Neural cell (in vitro differentiated cells): ENCODE data around the gene PRAMEF5. TPM values are rescaled to one million over a fixed set of nuclear protein-coding genes. Genes with fewer than 3 reads are reported as not detected.
"Not testable (repeated sequence)": the region's sequence is repeated elsewhere in the genome, so short reads cannot be mapped to it uniquely, and the experiment has no call there.

ENCODE experiments used
- H2AFZ ChIP-seq: fragments of 200-600, 300-800 bp; sonication (generic), shearing (Covaris generic); 2 replicates; pipeline ENCODE4 v1.6.0; 2014; ENCODE audit warnings: low read depth, mild to moderate bottlenecking, antibody characterized with exemption, low read length, moderate library complexity
- H3F3A ChIP-seq: fragments of 200-600 bp; shearing (Covaris generic); 2 replicates; pipeline ENCODE4 v1.6.1; 2016; ENCODE audit warnings: mild to moderate bottlenecking, moderate library complexity, mixed read lengths, antibody characterized with exemption, low read length; ENCODE audit not compliant: insufficient read depth, poor library complexity, severe bottlenecking
- H3K27ac ChIP-seq: fragments of 200-600, 300-800 bp; sonication (generic), shearing (Covaris generic); 2 replicates; pipeline ENCODE4 v1.5.1; 2014; ENCODE audit warnings: mild to moderate bottlenecking, low read length, moderate library complexity
- H3K27me3 ChIP-seq: fragments of 300-800, 200-600 bp; sonication (generic), shearing (Covaris generic); 2 replicates; pipeline ENCODE4 v1.6.0; 2014; ENCODE audit warnings: mild to moderate bottlenecking, low read depth, low read length, moderate library complexity; ENCODE audit not compliant: insufficient read depth
- H3K36me3 ChIP-seq: fragments of 300-800, 200-600 bp; sonication (generic), shearing (Covaris generic); 2 replicates; pipeline ENCODE4 v1.5.1; 2014; ENCODE audit warnings: mild to moderate bottlenecking, antibody characterized with exemption, low read length, moderate library complexity; ENCODE audit not compliant: insufficient read depth
- H3K4me2 ChIP-seq: fragments of 300-800, 200-600 bp; sonication (generic), shearing (Covaris generic); 2 replicates; pipeline ENCODE4 v1.6.0; 2014; ENCODE audit warnings: mild to moderate bottlenecking, low read length
- H3K4me3 ChIP-seq: fragments of 300-800, 200-600 bp; sonication (generic), shearing (Covaris generic); 2 replicates; pipeline ENCODE4 v1.5.1; 2014; ENCODE audit warnings: mild to moderate bottlenecking, low read length, moderate library complexity
- H3K79me2 ChIP-seq: fragments of 200-600 bp; shearing (Covaris generic); replicated peaks from 2 replicates; pipeline ENCODE4 v1.6.0; 2014; ENCODE audit warnings: mild to moderate bottlenecking, low read length, moderate library complexity; ENCODE audit not compliant: insufficient read depth
- H3K9ac ChIP-seq: fragments of 300-800, 200-600 bp; sonication (generic), shearing (Covaris generic); 2 replicates; pipeline ENCODE4 v1.6.1; 2016; ENCODE audit warnings: mild to moderate bottlenecking, low read length, mixed read lengths
- H3K9me2 ChIP-seq: fragments of 200-600 bp; shearing (Covaris generic); 2 replicates; pipeline ENCODE4 v1.6.1; 2016; ENCODE audit warnings: mild to moderate bottlenecking, low read length, mixed read lengths; ENCODE audit not compliant: insufficient read depth
- H3K9me3 ChIP-seq: fragments of 200-600, 300-800 bp; sonication (generic), shearing (Covaris generic); 2 replicates; pipeline ENCODE4 v1.6.1; 2016; ENCODE audit warnings: mild to moderate bottlenecking, mixed run types, low read length, moderate library complexity, mixed read lengths
- H4K20me1 ChIP-seq: fragments of 200-600 bp; shearing (Covaris generic); 2 replicates; pipeline ENCODE4 v1.6.1; 2016; ENCODE audit warnings: mild to moderate bottlenecking, mixed run types; ENCODE audit not compliant: insufficient read depth
- EP300 ChIP-seq: fragments of 450-650 bp; conservative IDR thresholded peaks from 2 replicates; pipeline ENCODE4 v1.6.1; 2014; ENCODE audit warnings: antibody characterized with exemption, mild to moderate bottlenecking, moderate library complexity; ENCODE audit not compliant: poor library complexity, severe bottlenecking
- EZH2 ChIP-seq: fragments of 200-600, 300-800 bp; shearing (Covaris generic), sonication (generic); IDR thresholded peaks from 2 replicates; pipeline ENCODE4 v1.6.1; 2014; ENCODE audit warnings: antibody characterized with exemption, low read length, borderline replicate concordance, mild to moderate bottlenecking; ENCODE audit not compliant: insufficient read depth, poor library complexity, severe bottlenecking
- MXI1 ChIP-seq: fragments of 450-650 bp; conservative IDR thresholded peaks from 2 replicates; pipeline ENCODE4 v1.6.1; 2014; ENCODE audit warnings: antibody characterized with exemption, mild to moderate bottlenecking; ENCODE audit not compliant: poor library complexity, severe bottlenecking
- POLR2AphosphoS5 ChIP-seq: IDR thresholded peaks from 2 replicates; pipeline ENCODE4 v1.6.1; 2012
- RAD21 ChIP-seq: fragments of 450-650 bp; conservative IDR thresholded peaks from 2 replicates; pipeline ENCODE4 v1.6.1; 2014; ENCODE audit warnings: antibody characterized with exemption, mild to moderate bottlenecking, moderate library complexity
- REST ChIP-seq: IDR thresholded peaks from 2 replicates; pipeline ENCODE4 v1.6.1; 2012; ENCODE audit warnings: borderline replicate concordance
- SMC3 ChIP-seq: fragments of 450-650 bp; conservative IDR thresholded peaks from 2 replicates; pipeline ENCODE4 v1.6.1; 2014; ENCODE audit warnings: antibody characterized with exemption, mild to moderate bottlenecking, moderate library complexity; ENCODE audit not compliant: poor library complexity
- TAF1 ChIP-seq: IDR thresholded peaks from 2 replicates; pipeline ENCODE4 v1.6.1; 2012; ENCODE audit warnings: low read depth
- polyA plus RNA-seq: library from polyadenylated mRNA; depleted of rRNA; stranded (reverse); fragments of >200 nt; gene quantifications from 2 replicates; pipeline ENCODE4 v1.2.3, GENCODE V29; 2014
- TF ChIP-seq, protein P1 (sequence below): fragments of 450-650 bp; IDR thresholded peaks from 2 replicates; pipeline ENCODE4 v1.5.1; 2014; ENCODE audit warnings: antibody characterized with exemption, mild to moderate bottlenecking, moderate library complexity; ENCODE audit not compliant: poor library complexity, severe bottlenecking

Gene PRAMEF5
- polyA plus RNA-seq, 1 donor from 2014 or later: not detected

GRCh38 chr1:13224480-13225060 lies 29.4 kb upstream of the PRAMEF5 start (continued):
- TF ChIP-seq, protein P1, sequence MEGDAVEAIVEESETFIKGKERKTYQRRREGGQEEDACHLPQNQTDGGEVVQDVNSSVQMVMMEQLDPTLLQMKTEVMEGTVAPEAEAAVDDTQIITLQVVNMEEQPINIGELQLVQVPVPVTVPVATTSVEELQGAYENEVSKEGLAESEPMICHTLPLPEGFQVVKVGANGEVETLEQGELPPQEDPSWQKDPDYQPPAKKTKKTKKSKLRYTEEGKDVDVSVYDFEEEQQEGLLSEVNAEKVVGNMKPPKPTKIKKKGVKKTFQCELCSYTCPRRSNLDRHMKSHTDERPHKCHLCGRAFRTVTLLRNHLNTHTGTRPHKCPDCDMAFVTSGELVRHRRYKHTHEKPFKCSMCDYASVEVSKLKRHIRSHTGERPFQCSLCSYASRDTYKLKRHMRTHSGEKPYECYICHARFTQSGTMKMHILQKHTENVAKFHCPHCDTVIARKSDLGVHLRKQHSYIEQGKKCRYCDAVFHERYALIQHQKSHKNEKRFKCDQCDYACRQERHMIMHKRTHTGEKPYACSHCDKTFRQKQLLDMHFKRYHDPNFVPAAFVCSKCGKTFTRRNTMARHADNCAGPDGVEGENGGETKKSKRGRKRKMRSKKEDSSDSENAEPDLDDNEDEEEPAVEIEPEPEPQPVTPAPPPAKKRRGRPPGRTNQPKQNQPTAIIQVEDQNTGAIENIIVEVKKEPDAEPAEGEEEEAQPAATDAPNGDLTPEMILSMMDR: no peak
- no peak for TF ChIP-seq SMC3

- not testable (repeated sequence) for H3K4me2 ChIP-seq, H3K79me2 ChIP-seq, H3F3A ChIP-seq, H3K9me2 ChIP-seq, H3K27ac ChIP-seq, H3K36me3 ChIP-seq, H3K4me3 ChIP-seq, H4K20me1 ChIP-seq, H3K9ac ChIP-seq, H2AFZ ChIP-seq, H3K9me3 ChIP-seq, H3K27me3 ChIP-seq
These were observed 28.3 kb upstream of the PRAMEF5 start, which contains the start of gene PRAMEF18 for GRCh38 chr1:13225675-13226204. Gene PRAMEF18, minus strand, starts transcription at chr1:13226154. Its CDS starts 48 bp downstream, at chr1:13226106.

DNA sequence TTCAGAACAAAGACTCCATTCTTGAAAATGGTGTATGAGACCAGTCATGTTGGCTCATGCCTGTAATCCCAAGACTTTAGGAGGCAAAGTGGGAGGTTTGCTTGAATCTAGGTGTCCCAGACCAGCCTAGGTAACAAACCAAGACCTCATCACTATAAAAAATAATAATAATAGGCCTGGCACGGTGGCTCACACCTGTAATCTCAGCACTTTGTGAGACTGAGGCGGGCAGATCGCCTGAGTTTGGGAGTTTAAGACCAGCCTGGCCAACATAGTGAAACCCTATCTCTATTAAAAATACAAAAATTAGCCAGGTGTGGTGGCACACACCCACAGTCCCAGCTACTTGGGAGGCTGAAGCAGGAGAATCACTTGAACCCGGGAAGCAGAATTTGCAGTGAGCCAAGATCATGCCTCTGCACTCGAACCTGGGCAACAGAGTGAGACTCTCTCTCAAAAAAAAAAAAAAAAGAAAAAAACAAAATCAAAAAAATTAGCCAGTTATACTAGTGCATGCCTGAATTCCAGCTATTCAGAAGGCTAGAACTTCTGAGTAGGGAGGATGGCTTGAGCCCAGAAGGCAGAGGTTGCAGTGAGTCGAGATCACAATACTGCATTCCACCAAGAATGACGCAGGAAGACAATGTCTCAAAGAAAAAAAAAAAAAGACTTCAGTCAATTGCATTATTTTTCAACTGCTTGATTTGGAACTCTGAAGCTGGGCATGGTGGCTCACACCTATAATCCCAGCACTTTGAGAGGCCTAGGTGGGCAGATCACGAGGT lies 26.5 kb upstream of the PRAMEF5 start:
- not testable (repeated sequence) for H3K4me3 ChIP-seq, H3K9ac ChIP-seq, H3K9me3 ChIP-seq, H2AFZ ChIP-seq, H3K27me3 ChIP-seq, H3F3A ChIP-seq, H3K4me2 ChIP-seq, H4K20me1 ChIP-seq, H3K27ac ChIP-seq, H3K79me2 ChIP-seq, H3K36me3 ChIP-seq, H3K9me2 ChIP-seq

GRCh38 chr1:13228343-13228781 lies 25.6 kb upstream of the PRAMEF5 start:
- no peaks in the 10 kb centered on the region for H3K79me2 ChIP-seq
- H3K9me2 ChIP-seq: no peaks in the 10 kb centered on the region
- peaks cover 7% of the 10 kb centered on the region for H3K9me3 ChIP-seq
- no peak overlapping the region for H3K4me3 ChIP-seq
- H3K27ac ChIP-seq: no peak overlapping the region
- no peaks in the 10 kb centered on the region for H4K20me1 ChIP-seq
- TF ChIP-seq, protein P1: no peak
- TF ChIP-seq EZH2 (no peak), MXI1 (no peak), RAD21 (no peak), SMC3 (no peak), TAF1 (no peak), REST (no peak), POLR2AphosphoS5 (no peak), EP300 (no peak)
- no peak overlapping the region for H2AFZ ChIP-seq
- H3K9ac ChIP-seq: no peak overlapping the region
- no peaks in the 10 kb centered on the region for H3F3A ChIP-seq
- H3K36me3 ChIP-seq: no peaks in the 10 kb centered on the region
- H3K27me3 ChIP-seq: no peaks in the 10 kb centered on the region
- no peak overlapping the region for H3K4me2 ChIP-seq
